ENCODE data around the gene RPAP3.
A peak's percentile ranks its signal among the peaks of the same experiment; 100 is the strongest.

RPAP3 gene

DNA sequence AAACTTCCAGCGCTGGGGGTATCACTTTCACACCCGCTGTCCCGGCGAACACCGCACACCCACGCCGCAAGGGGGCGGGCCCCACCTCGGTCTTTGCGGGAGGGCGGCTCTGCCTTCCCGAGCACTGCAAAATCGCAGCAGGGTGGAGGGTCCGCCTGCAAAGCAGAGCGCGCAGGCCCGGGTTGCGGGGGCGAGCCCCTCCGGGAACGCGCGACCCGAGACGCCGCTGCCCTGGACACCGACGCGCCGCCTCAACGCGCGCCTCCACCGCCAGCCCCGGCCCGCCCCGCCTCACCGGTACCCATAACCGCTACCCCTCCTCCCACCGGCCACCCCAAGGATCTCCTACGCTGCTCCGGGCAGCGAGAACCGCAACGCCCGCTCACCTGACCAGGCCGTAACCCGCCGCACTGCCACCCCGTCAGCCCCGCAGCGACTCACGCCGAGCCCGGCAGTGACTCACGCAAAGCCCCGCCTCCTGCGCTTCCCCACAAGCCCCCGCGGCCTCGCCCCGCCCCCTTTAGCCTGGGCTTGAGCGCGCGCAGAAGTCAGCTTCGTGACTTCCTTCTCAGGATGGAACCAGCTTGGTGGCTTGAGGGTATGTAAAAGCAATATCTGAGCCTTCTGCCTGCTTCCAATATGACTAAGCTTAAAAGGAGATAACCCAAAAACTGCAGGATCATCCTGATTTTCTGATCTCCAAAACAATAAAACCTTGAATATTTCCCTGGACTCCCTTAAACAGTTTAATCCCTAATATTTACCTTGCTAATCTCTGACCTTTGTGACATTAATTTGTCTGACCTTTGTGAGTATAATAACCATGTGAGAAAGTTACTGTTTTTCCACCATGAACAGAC lies at the start of gene RPAP3:
RPAP3 (minus strand) TSS at position 465 of the 860 bp plus-strand sequence. CDS start 3,190 bp downstream, outside the sequence.
- DNase-seq (ENCODE audit: low read depth in 2 of 2) = peak; percentile 62 to 68

GRCh38 chr12:47754881-47755280 lies 49.1 kb upstream of the RPAP3 start:
- DNase-seq (ENCODE audit: low read depth in 2 of 2) = no peak

GRCh38 chr12:47754126-47754525 lies 48.3 kb upstream of the RPAP3 start:
- no peak for DNase-seq (ENCODE audit: low read depth in 2 of 2)

DNA sequence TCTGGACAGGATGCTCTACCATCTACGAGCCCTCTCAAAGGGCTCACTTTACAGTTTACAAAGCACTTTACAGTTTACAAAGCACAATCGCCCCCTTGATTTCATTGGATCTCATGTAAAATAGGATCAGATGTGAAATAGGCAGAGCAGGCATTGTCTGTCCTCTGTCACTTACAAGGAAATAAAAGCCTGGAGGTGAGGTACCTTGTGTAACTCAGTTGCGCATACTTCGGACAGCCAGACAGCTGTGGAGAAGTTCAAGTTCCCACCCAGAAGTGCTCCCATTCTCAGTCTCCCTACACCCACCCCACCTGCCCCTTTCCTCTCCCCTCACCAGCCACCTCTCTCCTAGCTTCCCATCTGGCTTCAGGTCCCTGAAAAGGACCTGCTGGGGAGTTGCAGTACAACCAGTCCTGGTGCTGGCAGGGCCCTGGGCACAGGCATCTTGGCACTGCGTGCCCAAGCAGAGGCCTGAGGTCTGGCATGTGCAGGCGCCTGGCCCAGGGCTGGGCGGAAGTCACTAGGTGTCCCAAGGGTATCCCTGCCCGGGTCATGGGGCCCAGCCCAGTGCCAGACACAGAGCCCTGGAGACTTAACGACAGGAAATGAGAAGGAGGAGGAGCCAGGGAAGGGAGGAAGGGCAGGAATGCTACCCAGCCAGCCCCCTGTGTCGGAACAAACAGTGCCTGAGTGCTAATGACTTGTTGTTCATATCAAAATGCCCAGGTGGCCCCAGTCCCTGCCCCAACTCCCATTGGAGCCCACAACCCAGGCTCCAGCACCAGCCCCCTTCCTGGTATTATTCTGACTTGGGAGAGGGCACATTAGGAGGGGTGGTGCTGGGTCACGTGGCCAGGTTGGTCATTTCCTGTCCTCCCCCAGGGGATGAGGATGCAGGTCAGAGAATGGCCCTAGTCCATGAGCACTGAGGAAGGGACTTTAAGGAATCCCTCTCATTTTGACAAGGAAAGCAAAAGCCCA lies 47.5 kb upstream of the RPAP3 start:
- DNase-seq (ENCODE audit: low read depth in 2 of 2) = no peak

GRCh38 chr12:47752552-47752951 lies 46.7 kb upstream of the RPAP3 start:
- no peak for DNase-seq (ENCODE audit: low read depth in 2 of 2)

DNA sequence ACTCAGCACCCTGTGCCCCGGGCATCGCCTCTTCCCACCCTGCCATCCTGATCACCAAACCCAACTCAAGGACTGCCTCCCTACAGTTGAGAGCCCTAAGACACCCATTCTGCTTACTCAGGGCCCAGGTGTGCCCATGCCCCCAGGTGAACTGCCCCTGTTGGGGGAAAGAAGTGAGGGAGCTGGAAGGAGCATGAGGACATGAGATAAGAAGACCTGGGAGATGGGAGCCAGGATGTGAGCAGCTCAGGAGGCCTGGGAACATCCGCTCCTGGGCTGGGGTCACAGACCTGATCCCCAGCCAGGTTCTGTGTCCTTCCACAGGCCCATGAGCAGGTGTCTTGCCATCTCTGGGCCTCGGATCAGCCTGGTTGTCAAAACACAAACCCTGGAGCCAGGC lies 46.3 kb upstream of the RPAP3 start:
- no peak for DNase-seq (ENCODE audit: low read depth in 2 of 2)

- DNase-seq (ENCODE audit: low read depth in 2 of 2) = no peak
These were observed 45.7 kb upstream of the RPAP3 start for GRCh38 chr12:47751561-47751960.

GRCh38 chr12:47750916-47751470 lies 45.2 kb upstream of the RPAP3 start:
- no peak for DNase-seq (ENCODE audit: low read depth in 2 of 2)

DNA sequence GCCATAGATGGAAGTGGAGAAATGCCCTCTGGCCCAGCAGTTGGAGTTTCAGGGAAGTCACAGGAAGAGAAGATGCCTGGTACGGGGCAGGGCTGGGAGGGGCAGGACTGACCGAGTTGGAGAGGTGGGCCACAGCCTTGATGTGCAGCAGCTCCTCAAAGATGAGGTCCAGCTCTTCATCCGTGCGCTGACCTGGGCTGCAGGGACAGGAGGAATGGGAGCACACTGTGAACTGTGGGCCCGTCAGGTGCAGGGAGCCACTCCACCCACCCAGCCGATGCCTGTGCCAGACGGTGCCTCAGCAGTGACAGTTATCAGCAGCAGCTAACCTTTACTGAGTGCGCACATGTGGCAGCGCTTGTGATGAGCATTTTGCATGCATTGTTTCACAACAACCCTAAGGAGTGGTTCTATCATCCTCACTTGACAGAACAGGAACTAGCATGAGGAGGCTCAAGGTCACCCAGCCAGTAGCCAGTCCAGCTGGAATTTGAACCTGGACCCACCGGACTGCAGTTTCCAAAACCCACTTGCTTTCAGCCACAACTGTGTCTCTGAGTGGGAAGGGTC lies 44.5 kb upstream of the RPAP3 start:
- DNase-seq (ENCODE audit: low read depth in 2 of 2) = no peak

DNA sequence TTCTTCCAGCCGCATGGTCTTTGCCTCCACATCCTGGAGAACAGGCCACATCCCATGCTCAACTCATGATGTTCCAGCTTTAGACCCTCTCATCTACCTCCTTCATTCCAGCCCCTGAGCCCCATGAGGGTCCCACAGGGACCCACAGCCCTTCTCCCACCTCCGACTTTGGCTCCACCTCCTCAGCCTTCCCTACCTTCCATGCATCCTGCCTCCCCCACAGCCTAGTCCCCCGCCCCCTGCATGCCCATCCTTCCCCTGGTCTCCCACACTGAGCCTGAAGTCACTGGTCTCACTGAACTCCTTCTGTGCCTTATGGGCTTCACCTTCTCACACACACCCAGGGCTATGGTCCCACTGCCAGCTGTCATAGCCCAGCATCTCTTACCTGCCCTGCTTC lies 43.1 kb upstream of the RPAP3 start:
- DNase-seq (ENCODE audit: low read depth in 2 of 2) = no peak

DNA sequence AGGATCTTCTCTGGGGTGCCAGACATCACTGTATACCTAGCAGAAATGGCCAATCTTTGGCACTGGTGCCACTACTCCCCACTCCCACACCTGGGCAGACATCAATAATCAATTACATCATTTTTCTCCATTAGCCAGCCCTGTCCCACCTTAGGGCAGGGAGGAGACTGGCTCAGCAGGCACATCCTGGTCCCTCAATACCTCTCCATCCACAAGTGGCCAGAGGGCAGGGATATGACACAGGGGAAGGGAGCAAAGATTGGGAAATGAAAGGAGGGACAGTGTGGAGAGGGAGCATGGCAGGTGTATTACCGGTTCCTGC lies 42.6 kb upstream of the RPAP3 start:
- no peak for DNase-seq (ENCODE audit: low read depth in 2 of 2)

GRCh38 chr12:47747596-47748506 lies 42.0 kb upstream of the RPAP3 start:
- no peak for DNase-seq (ENCODE audit: low read depth in 2 of 2)

GRCh38 chr12:47747126-47747525 lies 41.3 kb upstream of the RPAP3 start:
- DNase-seq (ENCODE audit: low read depth in 2 of 2) = no peak

DNA sequence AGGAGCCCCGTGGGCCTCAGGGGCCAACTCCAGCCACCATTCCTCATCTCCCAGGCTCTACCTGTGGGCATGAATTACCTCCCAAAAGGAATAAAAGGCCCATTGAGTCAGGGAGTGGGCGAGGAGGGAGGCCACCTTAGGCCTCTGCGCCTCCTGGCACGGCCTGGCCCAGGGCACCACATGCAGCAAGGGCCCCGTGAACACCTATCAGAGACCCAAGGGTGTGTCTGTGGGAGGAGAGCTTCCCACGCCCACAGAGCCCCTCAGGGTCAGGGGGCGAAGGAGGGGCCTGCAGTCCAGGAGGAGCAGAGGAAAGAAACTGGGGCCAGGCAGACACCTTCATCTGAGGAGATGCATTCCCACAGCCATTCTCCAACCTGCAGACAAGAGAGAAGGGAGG lies 40.7 kb upstream of the RPAP3 start:
- no peak for DNase-seq (ENCODE audit: low read depth in 2 of 2)

DNA sequence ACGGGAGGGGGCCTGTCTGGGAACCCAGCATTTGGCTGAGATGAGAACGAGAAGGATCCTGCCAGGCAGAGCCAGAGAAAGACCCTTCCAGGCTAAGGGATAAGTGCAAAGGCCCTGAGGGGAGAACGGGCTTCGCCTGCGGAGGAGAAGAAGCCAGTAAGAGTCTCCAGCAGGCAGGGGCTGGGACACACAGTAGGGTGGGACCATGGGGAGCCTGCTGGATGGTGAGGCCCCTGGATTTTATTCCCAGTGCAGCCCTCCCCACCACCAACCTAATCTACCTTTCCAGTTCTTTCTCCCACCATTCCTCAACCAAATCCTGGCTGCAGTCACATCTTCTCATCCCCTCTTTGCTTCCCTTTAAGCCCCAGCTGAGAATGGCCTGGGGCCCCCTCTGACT lies 40.2 kb upstream of the RPAP3 start:
- no peak for DNase-seq (ENCODE audit: low read depth in 2 of 2)

GRCh38 chr12:47745485-47746041 lies 39.7 kb upstream of the RPAP3 start:
- DNase-seq (ENCODE audit: low read depth in 2 of 2) = no peak

- no peak for DNase-seq (ENCODE audit: low read depth in 2 of 2)
These were observed 39.1 kb upstream of the RPAP3 start for GRCh38 chr12:47744778-47745436.

DNA sequence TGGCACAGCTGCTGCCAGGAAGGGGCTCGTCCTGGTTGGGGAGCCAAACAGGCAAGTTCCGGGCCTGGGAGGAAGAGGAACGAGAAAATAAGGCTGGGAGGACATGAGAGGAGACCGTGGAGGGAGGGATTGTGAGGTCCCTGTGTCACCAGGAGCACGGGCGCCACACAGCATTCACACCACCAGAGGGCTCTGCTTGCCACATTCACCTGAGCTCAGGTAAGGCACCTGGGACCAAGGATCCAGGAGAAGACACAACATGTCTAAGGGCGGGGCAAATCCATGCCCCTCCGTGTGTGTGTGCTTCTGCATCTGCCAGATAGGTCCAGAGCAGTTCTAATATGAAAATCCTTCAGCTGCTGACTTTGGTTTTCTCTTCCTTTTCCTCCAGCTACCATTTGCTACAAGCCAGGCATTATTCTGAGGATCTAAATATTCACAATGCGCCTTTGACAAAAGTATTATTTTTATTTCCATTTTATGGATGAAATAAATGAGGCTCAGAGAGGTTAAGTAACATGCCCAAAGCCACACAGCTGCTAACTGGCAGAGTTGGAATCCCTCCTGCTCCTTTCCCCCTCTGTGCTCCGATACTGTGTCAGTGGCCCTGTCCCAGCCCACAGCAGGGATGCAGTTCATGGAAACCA lies 38.3 kb upstream of the RPAP3 start:
- DNase-seq (ENCODE audit: low read depth in 2 of 2) = no peak

DNA sequence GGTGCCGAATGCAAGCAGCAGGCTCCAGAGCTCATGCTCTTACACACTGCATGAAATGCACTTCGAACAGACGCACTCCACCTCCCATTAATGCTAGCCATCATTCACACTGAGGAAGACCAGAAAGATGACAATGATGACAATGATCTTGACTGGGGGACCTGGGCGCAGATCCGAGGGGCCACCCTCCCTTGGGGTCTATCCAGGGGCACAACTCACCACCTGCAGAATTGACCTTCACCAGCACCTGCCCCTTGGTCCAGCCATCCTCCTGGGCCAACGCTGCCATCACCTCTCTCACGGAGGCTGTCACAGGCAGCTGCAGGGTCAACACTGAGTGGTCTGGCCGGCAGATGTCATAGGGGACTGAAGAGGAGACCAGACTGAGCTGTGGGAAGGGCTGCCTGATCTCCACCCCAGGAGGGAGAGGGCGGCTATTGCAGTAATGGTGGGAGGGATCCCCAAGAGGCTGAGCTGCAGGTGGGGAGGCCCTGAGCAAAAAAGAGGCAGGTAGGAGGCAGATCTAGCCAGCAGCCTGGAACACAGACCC lies 37.6 kb upstream of the RPAP3 start:
- DNase-seq (ENCODE audit: low read depth in 2 of 2) = no peak
